NCI-H82 treated with DMSO at 0.1 percent for 48 hours (cell line): Measurements from ENCODE around the gene TMEM270.

ENCODE experiments used
- DNase-seq: peaks from one replicate; lab custom pipeline; 2025; ENCODE audit not compliant: unreplicated experiment; lab: John Stamatoyannopoulos, UW

The TMEM270 gene

DNA sequence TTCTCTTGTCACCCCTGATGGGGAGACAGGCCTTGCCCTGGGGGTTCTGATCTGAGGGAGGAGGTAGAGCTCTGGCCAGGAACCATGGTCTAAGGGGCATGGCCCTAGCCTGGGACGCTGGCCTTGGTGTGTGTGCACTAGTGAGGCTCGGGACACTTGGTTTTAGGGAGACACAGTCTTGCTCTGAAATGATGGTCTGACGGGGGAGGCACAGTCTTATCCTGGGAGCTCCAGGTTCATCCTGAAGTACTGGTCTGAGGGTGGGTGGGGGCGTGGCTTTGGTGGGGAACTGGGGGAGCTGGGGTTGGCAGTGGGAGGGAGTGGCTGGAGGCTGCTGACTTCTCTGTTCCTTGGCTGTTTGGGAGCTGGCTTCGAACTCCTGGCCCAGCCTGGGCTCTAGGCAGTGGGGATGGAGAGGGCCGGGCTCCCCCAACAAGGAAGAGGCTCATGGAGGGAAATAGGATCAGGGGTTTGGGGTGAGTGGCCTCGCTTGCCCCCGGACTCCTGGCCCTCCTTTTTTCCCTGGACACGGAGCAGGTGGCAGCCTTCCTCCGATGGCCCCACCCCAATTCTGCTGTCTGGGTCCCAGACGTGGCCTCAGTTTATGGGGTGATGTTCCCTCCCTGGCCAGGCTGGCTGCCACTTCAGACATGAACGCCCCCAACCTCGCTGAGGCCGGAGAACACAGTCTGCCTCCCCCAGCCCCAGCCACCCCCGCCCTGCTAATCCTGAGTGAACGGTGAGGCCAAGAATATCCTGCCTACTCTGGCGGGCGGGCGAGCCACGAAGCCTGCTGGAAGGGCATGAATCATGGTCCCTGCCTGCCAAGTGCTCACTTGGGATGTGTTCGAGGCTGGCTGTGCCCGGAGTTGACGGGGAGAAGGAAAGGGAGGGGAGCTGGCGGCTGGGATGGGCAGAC is 43.5 kb downstream of the TMEM270 start:
- DNase-seq, result no peak

DNA sequence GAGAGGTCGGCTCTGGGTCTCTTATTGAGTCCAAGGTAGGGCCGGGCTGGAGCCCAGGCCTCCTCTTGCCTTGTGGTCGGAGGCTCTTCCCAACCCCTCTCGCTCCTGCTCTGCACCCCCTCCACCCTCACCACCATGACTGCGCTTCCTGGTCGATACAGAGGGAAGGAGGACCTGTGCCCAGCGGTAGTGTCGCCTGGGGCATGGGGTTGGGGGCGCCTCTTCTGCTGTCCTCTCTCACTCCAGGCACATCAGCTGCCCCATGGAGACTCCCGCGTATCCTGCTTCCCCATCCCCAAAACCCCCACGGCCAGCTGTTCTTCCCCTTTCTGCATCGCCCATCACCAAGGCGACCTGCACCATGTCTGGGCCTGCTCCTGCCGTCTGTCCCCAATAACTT is 44.4 kb downstream of the TMEM270 start:
- DNase-seq, result no peak

DNA sequence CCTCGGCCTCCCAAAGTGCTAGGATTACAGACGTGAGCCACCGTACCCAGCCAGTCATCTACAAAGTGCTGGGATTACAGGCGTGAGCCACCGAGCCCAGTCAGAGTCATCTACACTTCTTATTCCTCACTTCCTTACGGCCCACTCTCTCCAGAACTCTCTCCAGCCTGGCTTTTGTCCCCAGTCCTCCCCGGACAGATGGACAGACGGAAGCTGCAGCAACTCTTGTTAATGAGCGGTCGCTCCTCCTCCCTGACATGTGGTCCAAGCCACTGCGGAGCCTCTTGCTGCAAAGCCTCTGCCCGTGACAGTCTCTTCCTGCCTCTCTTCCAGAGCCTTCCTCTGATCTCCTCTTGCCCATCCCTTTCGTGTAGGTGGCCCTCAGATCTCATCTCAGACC is 45.9 kb downstream of the TMEM270 start:
- DNase-seq, result no peak

DNA sequence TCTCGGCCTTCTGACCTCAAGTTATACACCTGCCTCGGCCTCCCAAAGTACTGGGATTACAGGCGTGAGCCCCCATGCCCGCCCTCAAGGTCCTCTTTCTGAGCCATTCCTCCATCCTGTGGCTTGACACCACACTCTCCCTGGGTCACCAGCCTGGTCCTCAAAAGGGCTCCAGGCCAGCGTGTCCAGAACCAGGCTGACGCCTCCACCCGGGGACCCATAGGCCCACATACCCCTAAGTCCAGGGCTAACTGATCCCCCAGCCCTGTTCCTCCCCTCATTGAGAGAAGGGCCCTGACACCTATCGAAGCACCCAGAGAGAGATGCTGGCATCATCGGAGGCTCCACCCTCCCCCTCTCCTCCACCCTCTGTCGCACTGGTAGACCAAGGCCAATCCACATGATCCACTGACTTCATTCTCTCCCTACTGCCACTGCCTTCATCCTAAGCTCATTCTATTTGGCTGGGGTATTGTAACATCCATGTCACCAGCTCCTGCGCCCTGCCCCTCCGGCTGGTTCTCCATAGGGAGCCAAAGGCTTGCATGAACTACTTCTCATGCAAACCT is 46.7 kb downstream of the TMEM270 start:
- no peak for DNase-seq

- no peak for DNase-seq
These were observed 47.2 kb downstream of the TMEM270 start for GRCh38 chr7:73908123-73908611.

- no peak for DNase-seq
These were observed 48.3 kb downstream of the TMEM270 start for GRCh38 chr7:73909051-73909941.

DNA sequence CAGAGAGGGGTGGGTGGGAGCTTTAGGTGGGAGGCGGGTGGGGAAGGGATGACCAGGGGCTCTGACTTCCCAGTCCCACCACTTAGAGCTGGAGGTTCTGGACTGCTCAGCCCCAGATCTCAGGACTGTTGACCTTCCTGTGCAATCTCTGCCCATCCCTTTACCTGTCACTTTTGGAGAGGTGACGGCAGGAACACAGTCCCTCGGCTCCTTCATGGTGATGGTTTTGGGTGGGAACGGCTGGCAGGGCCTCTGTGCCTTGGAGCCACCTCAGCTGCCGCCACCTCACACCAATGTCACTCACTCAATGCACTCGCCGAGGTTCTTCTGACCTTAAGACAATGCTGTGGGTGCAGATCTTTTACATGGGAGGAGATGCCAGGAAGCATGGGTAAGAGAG is 49.0 kb downstream of the TMEM270 start:
- no peak for DNase-seq

DNA sequence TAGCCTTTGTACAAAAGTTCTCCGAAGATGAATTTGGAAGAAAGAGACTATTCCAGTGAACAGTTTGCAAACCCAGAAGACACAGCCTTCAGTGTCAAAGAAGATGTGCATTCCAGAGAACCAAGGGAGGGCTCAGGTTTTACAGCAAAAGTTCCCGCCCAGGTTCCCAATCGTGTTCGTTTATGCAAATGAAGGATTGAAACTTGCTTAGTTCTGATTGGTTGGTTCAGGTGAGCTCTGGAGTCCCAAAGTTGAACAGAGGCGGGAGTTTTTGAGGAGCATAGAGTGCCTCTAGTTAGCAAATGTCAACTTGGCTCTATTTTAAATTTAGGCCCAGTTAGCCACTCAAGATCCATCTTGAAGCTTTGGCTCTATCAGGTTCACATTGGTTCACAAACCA is 51.3 kb downstream of the TMEM270 start:
- DNase-seq, result no peak
